GM10248 (cell line): Measurements from ENCODE around the gene ADAT1.

Source experiments
- CTCF ChIA-PET: fragments of 300-600 bp; sonication (Branson Sonifier 250); formaldehyde crosslinking; extraction: SDS; loops from one replicate; lab custom pipeline; 2021; ENCODE audit warnings: antibody characterized with exemption; lab: Yijun Ruan, JAX
- POLR2A ChIA-PET: fragments of 350-650 bp; sonication (Branson Sonifier 250); formaldehyde crosslinking; extraction: SDS; loops from one replicate; lab custom pipeline; 2020; ENCODE audit warnings: antibody characterized with exemption; lab: Yijun Ruan, JAX
- DNase-seq: peaks from one replicate; pipeline ENCODE4 v3.0.0; 2012; ENCODE audit errors: extremely low spot score
- CTCF ChIP-seq: IDR thresholded peaks from 2 replicates; pipeline ENCODE4 v1.5.1; 2012; ENCODE audit warnings: mild to moderate bottlenecking, low read depth; ENCODE audit errors: extremely low read depth, missing control alignments, control extremely low read depth

The ADAT1 gene

DNA sequence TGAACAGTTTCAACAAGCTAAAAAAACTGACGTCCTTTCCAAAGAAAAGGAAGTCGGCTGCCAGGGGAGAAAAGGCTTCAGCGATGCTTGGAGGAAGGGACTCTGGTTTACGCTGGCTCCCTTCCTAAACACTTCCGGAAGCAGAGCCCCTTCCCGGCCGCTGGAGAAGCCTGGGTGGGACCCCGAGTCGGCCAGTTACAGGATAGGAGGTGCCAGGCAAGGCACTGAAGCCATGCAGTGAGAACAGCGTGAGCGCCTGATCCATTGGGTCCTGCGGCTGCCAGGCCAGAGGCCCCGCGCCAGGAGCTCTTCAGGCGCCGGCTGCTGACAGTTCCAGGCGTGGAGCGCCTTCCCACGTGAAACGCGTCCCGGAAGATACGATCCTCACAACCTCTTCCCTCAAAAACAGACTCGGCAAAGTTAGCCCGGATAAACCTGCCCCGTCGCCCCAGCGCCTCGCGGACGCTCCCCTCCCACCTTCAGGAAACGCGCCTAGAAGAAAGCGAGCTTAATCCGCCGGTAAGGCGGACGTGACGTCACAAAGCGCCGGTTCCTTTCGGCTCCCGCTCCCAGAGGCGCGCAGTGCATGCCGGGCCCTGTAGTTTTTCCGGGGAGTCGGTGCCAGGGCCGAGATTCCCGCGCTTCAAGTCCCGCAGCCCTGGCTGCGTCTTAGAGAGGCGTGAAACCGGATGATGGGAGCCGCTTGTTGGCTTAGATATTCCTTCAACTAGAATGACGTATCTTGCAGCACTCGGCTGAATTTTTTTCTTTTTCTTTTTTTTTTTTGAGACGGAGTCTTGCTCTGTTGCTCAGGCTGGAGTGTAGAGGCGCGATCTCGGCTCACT is at the start of gene ADAT1:
TSS of gene ADAT1 (minus strand) at position 521 of the 845 bp plus-strand sequence. CDS start 2,482 bp downstream, outside the sequence.
- ChIA-PET POLR2A (interaction anchor here (0.6 to 1.2 kb wide), 6 partner anchors 25 to 638 kb away, joined by 3 to 12 read pairs (median 4); partner anchors contain the start of genes KARS1, TERF2IP and WDR59), CTCF (interaction anchor here (0.8 to 4.6 kb wide), 13 partner anchors 10 to 424 kb away, joined by 3 to 33 read pairs (median 5); partner anchors contain the start of genes KARS1, TERF2IP and TMEM231)
- peak; percentile 96 for DNase-seq
- no peak for TF ChIP-seq CTCF

DNA sequence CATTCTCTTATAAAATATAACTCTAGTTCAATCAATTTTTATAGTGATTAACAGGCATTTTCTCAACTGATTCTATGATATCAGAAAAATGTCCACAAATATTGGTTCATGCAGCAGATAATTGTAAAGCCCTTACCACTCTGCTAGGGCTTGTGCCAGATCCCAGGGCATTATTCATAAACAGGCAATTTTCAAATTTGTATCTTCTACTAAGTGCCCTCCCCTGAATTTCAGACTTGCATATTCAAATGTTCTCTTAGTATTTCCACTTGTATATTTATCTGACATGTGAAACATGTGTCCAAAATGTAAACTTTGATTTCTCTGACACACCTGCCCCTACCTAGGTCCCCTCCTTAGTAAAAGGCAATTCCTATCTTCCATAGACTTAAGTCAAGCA is 44.4 kb upstream of the ADAT1 start:
- no peak for TF ChIP-seq CTCF
- no peak for DNase-seq
- CTCF ChIA-PET = no interaction called here
- POLR2A ChIA-PET = no interaction called here

- DNase-seq = no peak
- POLR2A ChIA-PET = no interaction called here
- no peak for TF ChIP-seq CTCF
- CTCF ChIA-PET = no interaction called here
Measured at GRCh38 chr16:75660726-75661302, 37.7 kb upstream of the ADAT1 start.

GRCh38 chr16:75660321-75660720 is 37.2 kb upstream of the ADAT1 start:
- no peak for DNase-seq
- POLR2A ChIA-PET = interaction anchor here (0.9 kb wide), 1 partner anchor 13 kb away, joined by 4 read pairs; the partner anchor contains the start of genes KARS1 and TERF2IP
- TF ChIP-seq CTCF = no peak
- CTCF ChIA-PET = interaction anchor here (1.4 kb wide), 1 partner anchor 104 kb away, joined by 5 read pairs; no protein-coding TSS in a partner anchor

GRCh38 chr16:75658175-75658574 is 35.1 kb upstream of the ADAT1 start:
- POLR2A ChIA-PET = interaction anchor here (1.2 kb wide), 1 partner anchor 35 kb away, joined by 3 read pairs; the partner anchor contains the start of gene ADAT1
- CTCF ChIA-PET = no interaction called here
- no peak for TF ChIP-seq CTCF
- DNase-seq = no peak

GRCh38 chr16:75653922-75654321 is 30.8 kb upstream of the ADAT1 start:
- no peak for TF ChIP-seq CTCF
- POLR2A ChIA-PET = no interaction called here
- no peak for DNase-seq
- CTCF ChIA-PET = interaction anchor here (1.5 kb wide), 1 partner anchor 110 kb away, joined by 5 read pairs; no protein-coding TSS in a partner anchor
